T-helper 2 cell treated with Interferon-gamma antibody and Interleukin-4, amounts not matched to agents 100 ng/mL and 5 ng/mL, for 36 hours (primary cell): ENCODE results near the gene ZNF652. TPM values are rescaled to one million over a fixed set of nuclear protein-coding genes. Genes with fewer than 3 reads are reported as not detected.
"Not testable (repeated sequence)": the region's sequence is repeated elsewhere in the genome, so short reads cannot be mapped to it uniquely, and the experiment has no call there.

Source experiments
- intact Hi-C: fragments of 100-400 bp; cut with micrococcal nuclease; formaldehyde crosslinking; loops from one replicate; pipeline ENCODE4 v1.15.1; 2023
- total RNA-seq: library from RNA; stranded (reverse); gene quantifications from 2 replicates; pipeline ENCODE4 v1.2.3, GENCODE V29; 2022

Gene ZNF652
- total RNA-seq, result 22.0 and 23.6 TPM in 2 replicates

- intact Hi-C loops, result loop anchor here (1.0 to 5.0 kb wide), 3 partner anchors 20 to 170 kb away; no protein-coding TSS in a partner anchor
Observed at GRCh38 chr17:49361902-49362722, at the start of gene ZNF652. Gene ZNF652, minus strand, starts transcription at chr17:49362250. Its CDS starts 44,525 bp downstream, at chr17:49317725.

- intact Hi-C loops, result no loop called here
Observed at GRCh38 chr17:49409066-49409465, 47.0 kb upstream of the ZNF652 start.

GRCh38 chr17:49407981-49408501 lies 46.0 kb upstream of the ZNF652 start:
- intact Hi-C loops, result loop anchor here (1.0 kb wide), 1 partner anchor 148 kb away; no protein-coding TSS in a partner anchor

GRCh38 chr17:49407086-49407485 lies 45.0 kb upstream of the ZNF652 start:
- intact Hi-C loops, result no loop called here

- intact Hi-C loops, result no loop called here
Observed at GRCh38 chr17:49406421-49407061, 44.5 kb upstream of the ZNF652 start.

- intact Hi-C loops, result no loop called here
Observed at GRCh38 chr17:49404906-49405305, 42.9 kb upstream of the ZNF652 start.

- intact Hi-C loops, result no loop called here
Observed at GRCh38 chr17:49404361-49404760, 42.3 kb upstream of the ZNF652 start.

- intact Hi-C loops, result no loop called here
Observed at GRCh38 chr17:49403514-49404289, 41.7 kb upstream of the ZNF652 start.

GRCh38 chr17:49402706-49403105 lies 40.7 kb upstream of the ZNF652 start:
- intact Hi-C loops, result no loop called here

GRCh38 chr17:49401971-49402611 lies 40.0 kb upstream of the ZNF652 start:
- intact Hi-C loops, result no loop called here

GRCh38 chr17:49399995-49400394 lies 37.9 kb upstream of the ZNF652 start:
- intact Hi-C loops, result loop anchor here (5.0 kb wide), 1 partner anchor 38 kb away; the partner anchor contains the start of gene ZNF652

- intact Hi-C loops, result loop anchor here (5.0 kb wide), 1 partner anchor 35 kb away; the partner anchor contains the start of gene ZNF652
Observed at GRCh38 chr17:49397586-49397985, 35.5 kb upstream of the ZNF652 start.

GRCh38 chr17:49393491-49394255 lies 31.6 kb upstream of the ZNF652 start:
- intact Hi-C loops, result no loop called here

- intact Hi-C loops, result no loop called here
Observed at GRCh38 chr17:49390548-49391324, 28.7 kb upstream of the ZNF652 start.

GRCh38 chr17:49389514-49390347 lies 27.7 kb upstream of the ZNF652 start:
- intact Hi-C loops, result not testable (repeated sequence)

- intact Hi-C loops, result no loop called here
Observed at GRCh38 chr17:49388692-49389513, 26.9 kb upstream of the ZNF652 start.

- intact Hi-C loops, result no loop called here
Observed at GRCh38 chr17:49388290-49388640, 26.2 kb upstream of the ZNF652 start.
